Fibroblast of villous mesenchyme (primary cell): Measurements from ENCODE around the gene ZNF613. TPM values are rescaled to one million over a fixed set of nuclear protein-coding genes. Genes with fewer than 3 reads are reported as not detected.

Experiments used
- DNase-seq: peaks from one replicate; pipeline ENCODE4 v3.0.0-alpha.2; 2010; ENCODE audit warnings: low read depth
- H3K4me3 ChIP-seq: 2 replicates; pipeline ENCODE4 v1.5.1; 2011; ENCODE audit warnings: low read depth, mild to moderate bottlenecking, low read length
- CTCF ChIP-seq: IDR thresholded peaks from 2 replicates; pipeline ENCODE4 v1.5.1; 2012; ENCODE audit warnings: low read depth, mild to moderate bottlenecking, low read length; ENCODE audit not compliant: insufficient read depth
- total RNA-seq: library from RNA; depleted of rRNA; stranded (reverse); fragments of >200 nt; gene quantifications from 2 replicates; pipeline ENCODE4 v1.2.3, GENCODE V29; 2012

ZNF613 gene
- total RNA-seq, 1 donor: 10.8 TPM

- no peak for TF ChIP-seq CTCF
- no peak overlapping the region for H3K4me3 ChIP-seq
- no peak for DNase-seq
Observed at GRCh38 chr19:51916167-51916566, 11.1 kb upstream of the ZNF613 start.

- no peak overlapping the region for H3K4me3 ChIP-seq
- DNase-seq: no peak
- no peak for TF ChIP-seq CTCF
Observed at GRCh38 chr19:51919606-51920005, 7.7 kb upstream of the ZNF613 start.

- DNase-seq: no peak
- TF ChIP-seq CTCF: no peak
- no peak overlapping the region for H3K4me3 ChIP-seq
Observed at GRCh38 chr19:51921949-51922348, 5.3 kb upstream of the ZNF613 start.

GRCh38 chr19:51926426-51926783 is 867 bp upstream of the ZNF613 start:
- peak overlapping the region; percentile 99 for H3K4me3 ChIP-seq
- TF ChIP-seq CTCF: no peak
- DNase-seq: no peak

GRCh38 chr19:51927859-51928258 is 587 bp downstream of the ZNF613 start:
- no peak for DNase-seq
- no peak for TF ChIP-seq CTCF
- H3K4me3 ChIP-seq: peak overlapping the region; percentile 99

GRCh38 chr19:51931921-51932320 is 4.6 kb downstream of the ZNF613 start:
- TF ChIP-seq CTCF: no peak
- H3K4me3 ChIP-seq: no peak overlapping the region

GRCh38 chr19:51938936-51939335 is 11.7 kb downstream of the ZNF613 start:
- DNase-seq: no peak
- TF ChIP-seq CTCF: no peak
- no peak overlapping the region for H3K4me3 ChIP-seq

More at GRCh38 chr19:51931921-51932320, 4.6 kb downstream of the ZNF613 start:
- DNase-seq: no peak
